OCI-LY1 (cell line): ENCODE measurements around the gene CD82.

Source experiments
- H2AFZ ChIP-seq: fragments of 200-600 bp; sonication (generic), shearing (Covaris generic); 2 replicates; pipeline ENCODE4 v1.6.0; 2014; ENCODE audit warnings: antibody characterized with exemption, mild to moderate bottlenecking, low read length
- H3F3A ChIP-seq: fragments of 200-600 bp; sonication (generic), shearing (Covaris generic); 2 replicates; pipeline ENCODE4 v1.6.0; 2014; ENCODE audit warnings: mild to moderate bottlenecking, antibody characterized with exemption, low read length, moderate library complexity; ENCODE audit not compliant: insufficient read depth
- H3K27ac ChIP-seq: fragments of 200-600 bp; sonication (generic); 2 replicates; pipeline ENCODE4 v1.5.1; 2014; ENCODE audit warnings: low read length, mixed run types, mild to moderate bottlenecking, low read depth; ENCODE audit not compliant: poor library complexity, severe bottlenecking
- H3K27me3 ChIP-seq: fragments of 200-600 bp; sonication (generic); 2 replicates; pipeline ENCODE4 v1.6.0; 2014; ENCODE audit warnings: antibody characterized with exemption, mild to moderate bottlenecking, low read length, moderate library complexity; ENCODE audit not compliant: insufficient read depth
- H3K36me3 ChIP-seq: fragments of 200-600 bp; sonication (generic); 2 replicates; pipeline ENCODE4 v1.6.1; 2014; ENCODE audit warnings: mild to moderate bottlenecking, antibody characterized with exemption, low read length, moderate library complexity, mixed read lengths; ENCODE audit not compliant: insufficient read depth
- H3K4me1 ChIP-seq: fragments of 200-600 bp; sonication (generic); 2 replicates; pipeline ENCODE4 v1.5.1; 2014; ENCODE audit warnings: mild to moderate bottlenecking, low read length, moderate library complexity; ENCODE audit not compliant: insufficient read depth, severe bottlenecking
- H3K4me2 ChIP-seq: fragments of 200-600 bp; sonication (generic), shearing (Covaris generic); 2 replicates; pipeline ENCODE4 v1.6.1; 2014; ENCODE audit warnings: low read length
- H3K4me3 ChIP-seq: fragments of 200-600 bp; sonication (generic); 2 replicates; pipeline ENCODE4 v1.5.1; 2014; ENCODE audit warnings: low read length, low read depth, mild to moderate bottlenecking, mixed read lengths; ENCODE audit not compliant: poor library complexity, severe bottlenecking
- H3K79me2 ChIP-seq: fragments of 200-600 bp; shearing (Covaris generic); 2 replicates; pipeline ENCODE4 v1.6.1; 2016; ENCODE audit warnings: mixed run types, low read length, mixed read lengths; ENCODE audit not compliant: insufficient read depth
- H3K9ac ChIP-seq: fragments of 200-600 bp; sonication (generic), shearing (Covaris generic); 2 replicates; pipeline ENCODE4 v1.6.1; 2014; ENCODE audit warnings: mild to moderate bottlenecking, low read length, mixed read lengths
- H3K9me2 ChIP-seq: fragments of 200-600 bp; sonication (generic), shearing (Covaris generic); 2 replicates; pipeline ENCODE4 v1.6.1; 2014; ENCODE audit warnings: low read depth, mild to moderate bottlenecking, low read length, mixed read lengths
- H3K9me3 ChIP-seq: fragments of 200-600 bp; shearing (Covaris generic); 2 replicates; pipeline ENCODE4 v1.6.1; 2014; ENCODE audit warnings: low read length, mixed read lengths
- H4K20me1 ChIP-seq: fragments of 200-600 bp; sonication (generic), shearing (Covaris generic); 2 replicates; pipeline ENCODE4 v1.6.0; 2016; ENCODE audit warnings: mild to moderate bottlenecking, low read length; ENCODE audit not compliant: insufficient read depth
- EZH2 ChIP-seq: fragments of 200-600 bp; sonication (generic), shearing (Covaris generic); IDR thresholded peaks from 2 replicates; pipeline ENCODE4 v1.8.0; 2017; ENCODE audit warnings: borderline replicate concordance, mixed run types, mild to moderate bottlenecking, antibody characterized with exemption, low read length, moderate library complexity, mixed read lengths
- TF ChIP-seq, protein P1 (sequence below): fragments of 200-600 bp; sonication (generic), shearing (Covaris generic); IDR thresholded peaks from 2 replicates; pipeline ENCODE4 v1.5.1; 2017; ENCODE audit warnings: mild to moderate bottlenecking, antibody characterized with exemption, low read length, moderate library complexity, mixed read lengths

CD82 gene

GRCh38 chr11:44532809-44533208 lies 32.7 kb upstream of the CD82 start:
- Histone ChIP-seq H4K20me1 (no peaks in the 10 kb centered on the region), H3K4me1 (no peaks in the 10 kb centered on the region), H3K79me2 (no peaks in the 10 kb centered on the region), H3K9me2 (no peaks in the 10 kb centered on the region), H3K9ac (no peak overlapping the region), H3F3A (no peaks in the 10 kb centered on the region), H3K9me3 (no peaks in the 10 kb centered on the region), H3K36me3 (no peaks in the 10 kb centered on the region), H3K4me2 (no peak overlapping the region), H2AFZ (no peak overlapping the region), H3K27me3 (peaks cover 6% of the 10 kb centered on the region; the same call in 1 of the 2 replicates), H3K27ac (no peak overlapping the region), H3K4me3 (no peak overlapping the region)
- TF ChIP-seq, protein P1, sequence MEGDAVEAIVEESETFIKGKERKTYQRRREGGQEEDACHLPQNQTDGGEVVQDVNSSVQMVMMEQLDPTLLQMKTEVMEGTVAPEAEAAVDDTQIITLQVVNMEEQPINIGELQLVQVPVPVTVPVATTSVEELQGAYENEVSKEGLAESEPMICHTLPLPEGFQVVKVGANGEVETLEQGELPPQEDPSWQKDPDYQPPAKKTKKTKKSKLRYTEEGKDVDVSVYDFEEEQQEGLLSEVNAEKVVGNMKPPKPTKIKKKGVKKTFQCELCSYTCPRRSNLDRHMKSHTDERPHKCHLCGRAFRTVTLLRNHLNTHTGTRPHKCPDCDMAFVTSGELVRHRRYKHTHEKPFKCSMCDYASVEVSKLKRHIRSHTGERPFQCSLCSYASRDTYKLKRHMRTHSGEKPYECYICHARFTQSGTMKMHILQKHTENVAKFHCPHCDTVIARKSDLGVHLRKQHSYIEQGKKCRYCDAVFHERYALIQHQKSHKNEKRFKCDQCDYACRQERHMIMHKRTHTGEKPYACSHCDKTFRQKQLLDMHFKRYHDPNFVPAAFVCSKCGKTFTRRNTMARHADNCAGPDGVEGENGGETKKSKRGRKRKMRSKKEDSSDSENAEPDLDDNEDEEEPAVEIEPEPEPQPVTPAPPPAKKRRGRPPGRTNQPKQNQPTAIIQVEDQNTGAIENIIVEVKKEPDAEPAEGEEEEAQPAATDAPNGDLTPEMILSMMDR, result no peak
- no peak for TF ChIP-seq EZH2

- TF ChIP-seq, protein P1, result no peak
- TF ChIP-seq EZH2, result no peak
- H3K9ac ChIP-seq, result no peak overlapping the region
- no peak overlapping the region for H3K4me3 ChIP-seq
- H3K4me1 ChIP-seq, result no peaks in the 10 kb centered on the region
- H3K9me2 ChIP-seq, result no peaks in the 10 kb centered on the region
- no peak overlapping the region for H2AFZ ChIP-seq
- no peaks in the 10 kb centered on the region for H3K36me3 ChIP-seq
- H3F3A ChIP-seq, result no peaks in the 10 kb centered on the region
- no peaks in the 10 kb centered on the region for H3K9me3 ChIP-seq
- peaks cover 6% of the 10 kb centered on the region; the same call in 1 of the 2 replicates for H3K27me3 ChIP-seq
- no peak overlapping the region for H3K27ac ChIP-seq
- no peaks in the 10 kb centered on the region for H3K79me2 ChIP-seq
- no peaks in the 10 kb centered on the region for H4K20me1 ChIP-seq
- H3K4me2 ChIP-seq, result no peak overlapping the region
These were observed 31.3 kb upstream of the CD82 start for GRCh38 chr11:44533921-44534711.

DNA sequence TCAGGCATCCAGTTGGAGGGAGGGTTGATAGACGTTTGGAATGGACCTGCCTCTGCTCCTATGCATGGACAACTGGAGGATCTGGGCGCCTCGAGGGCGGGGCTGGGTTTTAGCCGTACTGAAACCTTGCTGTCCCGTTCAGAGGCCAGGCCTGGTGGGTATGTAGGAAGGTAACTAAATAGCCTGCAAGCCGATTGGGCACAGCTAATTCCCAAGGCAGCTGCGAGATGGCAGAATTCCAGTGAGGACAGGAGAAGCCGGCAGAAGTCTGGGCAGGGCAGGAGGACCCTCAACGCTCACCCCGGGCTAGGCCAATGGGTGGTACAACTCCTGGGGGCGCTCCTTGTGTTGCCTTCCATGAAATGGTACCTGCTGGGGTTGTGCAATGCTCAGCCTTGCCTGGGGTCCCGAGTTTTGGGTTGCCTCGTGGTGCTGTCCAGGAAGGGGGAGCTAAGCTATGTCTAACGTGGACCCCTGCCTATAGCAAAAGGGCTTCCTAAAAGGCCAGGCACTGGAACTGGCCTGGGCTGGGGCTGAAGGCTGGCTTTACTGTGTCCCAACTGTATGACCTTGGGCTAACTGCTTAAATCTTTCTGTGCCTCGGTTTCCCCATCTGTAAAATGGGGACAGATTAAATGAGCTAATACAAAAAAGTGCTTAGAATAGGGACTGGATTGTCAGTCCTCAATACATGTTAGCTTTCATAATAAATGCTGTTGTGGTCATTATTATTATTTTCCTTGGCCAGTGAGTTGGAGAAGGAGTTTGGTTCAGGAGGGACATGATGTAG lies 30.1 kb upstream of the CD82 start:
- Histone ChIP-seq H3K9ac (no peak overlapping the region), H3K27me3 (peaks cover 6% of the 10 kb centered on the region; the same call in 1 of the 2 replicates), H3K9me3 (no peaks in the 10 kb centered on the region), H3F3A (no peaks in the 10 kb centered on the region), H3K9me2 (no peaks in the 10 kb centered on the region), H3K4me1 (no peaks in the 10 kb centered on the region), H3K4me3 (no peak overlapping the region), H3K79me2 (no peaks in the 10 kb centered on the region), H3K4me2 (no peak overlapping the region), H4K20me1 (no peaks in the 10 kb centered on the region), H3K27ac (no peak overlapping the region), H3K36me3 (no peaks in the 10 kb centered on the region), H2AFZ (no peak overlapping the region)
- no peak for TF ChIP-seq EZH2
- TF ChIP-seq, protein P1, result no peak
